ENCODE measurements around the gene SLC27A3.

SLC27A3 gene

GRCh38 chr1:153801028-153801625, 25.9 kb downstream of the SLC27A3 start:
- DNase-seq, result no peak

- DNase-seq, result no peak
Observed at GRCh38 chr1:153801786-153802697, 26.8 kb downstream of the SLC27A3 start.

GRCh38 chr1:153803470-153804056, 28.4 kb downstream of the SLC27A3 start:
- no peak for DNase-seq

GRCh38 chr1:153804112-153804511, 28.9 kb downstream of the SLC27A3 start:
- no peak for DNase-seq

GRCh38 chr1:153805042-153805745, 30.0 kb downstream of the SLC27A3 start:
- DNase-seq, result peak; percentile 91

- no peak for DNase-seq
Observed at GRCh38 chr1:153805886-153806719, 30.9 kb downstream of the SLC27A3 start.

DNA sequence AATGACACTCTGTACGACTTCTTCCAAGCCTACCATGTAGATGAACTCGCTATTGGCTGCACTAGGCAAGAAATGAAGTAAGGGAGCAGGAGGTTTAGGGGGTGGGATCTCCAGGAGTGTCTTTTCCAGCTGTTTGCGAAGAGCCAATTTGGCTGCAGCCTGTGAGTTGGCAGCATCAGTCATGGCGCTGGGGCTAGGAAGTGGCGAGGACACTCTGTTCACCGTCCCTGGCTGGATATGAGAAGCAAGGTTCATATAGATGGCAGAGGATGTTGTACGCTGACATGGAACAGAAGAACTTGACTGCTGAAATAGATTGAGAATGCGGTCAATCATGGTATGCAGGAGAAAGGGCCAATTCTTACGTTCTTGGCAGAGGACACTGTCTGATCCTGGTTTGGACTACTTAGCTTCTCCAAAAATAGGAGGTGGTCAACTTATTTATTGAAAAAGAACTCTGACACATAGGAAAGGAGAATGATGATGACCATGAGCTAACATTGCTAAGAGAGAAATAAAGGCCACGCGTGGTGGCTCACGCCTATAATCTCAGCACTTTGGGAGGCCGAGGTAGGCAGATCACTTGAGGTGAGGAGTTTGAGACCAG, 41.2 kb downstream of the SLC27A3 start:
- DNase-seq, result no peak

- DNase-seq, result no peak
Observed at GRCh38 chr1:153818876-153819275, 43.7 kb downstream of the SLC27A3 start.

GRCh38 chr1:153827168-153827964, 52.2 kb downstream of the SLC27A3 start:
- no peak for DNase-seq

Measured in CD4-positive, alpha-beta T cell treated with Interleukin-4 for 4 hours (primary cell).